ENCODE measurements around the gene NME3. TPM values are rescaled to one million over a fixed set of nuclear protein-coding genes. Genes with fewer than 3 reads are reported as not detected.

The NME3 gene
- total RNA-seq, 1 donor from 2014 or later = 30.9 TPM

DNA sequence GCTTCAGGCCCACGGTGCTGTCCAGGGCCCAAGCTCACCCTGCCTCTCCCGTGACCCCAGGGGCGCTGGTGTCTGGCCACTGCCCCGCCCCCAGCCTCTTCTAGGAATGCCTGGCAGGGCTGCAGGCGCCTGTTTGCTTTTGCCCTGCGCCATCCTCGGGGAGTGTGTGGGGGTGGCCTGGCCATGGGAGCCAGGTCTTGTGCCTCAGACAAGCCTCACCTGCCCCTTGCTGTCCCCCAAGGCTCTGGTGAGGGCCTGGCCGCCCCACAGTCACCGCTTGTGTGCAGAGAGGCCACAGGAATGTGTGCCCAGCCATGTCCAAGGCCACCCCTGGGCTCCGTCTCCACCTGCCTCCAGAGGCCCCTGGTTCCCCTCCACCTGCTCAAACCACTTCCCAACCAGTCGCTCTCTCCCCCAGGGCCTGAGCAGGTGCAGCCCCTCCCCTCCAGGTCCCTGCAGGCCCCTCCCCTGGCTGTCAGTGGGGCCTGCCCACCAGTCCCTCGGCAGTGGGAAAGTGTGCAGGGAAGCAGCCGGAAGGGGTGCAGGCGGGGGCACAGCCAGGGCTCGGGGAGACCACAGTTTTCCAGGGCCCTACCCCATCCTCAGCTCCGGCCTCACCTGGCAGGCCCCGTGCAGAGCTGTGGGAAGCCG is 23.0 kb upstream of the NME3 start:
- peak; percentile 73 for ATAC-seq
- peak; percentile 90 for DNase-seq (ENCODE audit: low spot score)

DNA sequence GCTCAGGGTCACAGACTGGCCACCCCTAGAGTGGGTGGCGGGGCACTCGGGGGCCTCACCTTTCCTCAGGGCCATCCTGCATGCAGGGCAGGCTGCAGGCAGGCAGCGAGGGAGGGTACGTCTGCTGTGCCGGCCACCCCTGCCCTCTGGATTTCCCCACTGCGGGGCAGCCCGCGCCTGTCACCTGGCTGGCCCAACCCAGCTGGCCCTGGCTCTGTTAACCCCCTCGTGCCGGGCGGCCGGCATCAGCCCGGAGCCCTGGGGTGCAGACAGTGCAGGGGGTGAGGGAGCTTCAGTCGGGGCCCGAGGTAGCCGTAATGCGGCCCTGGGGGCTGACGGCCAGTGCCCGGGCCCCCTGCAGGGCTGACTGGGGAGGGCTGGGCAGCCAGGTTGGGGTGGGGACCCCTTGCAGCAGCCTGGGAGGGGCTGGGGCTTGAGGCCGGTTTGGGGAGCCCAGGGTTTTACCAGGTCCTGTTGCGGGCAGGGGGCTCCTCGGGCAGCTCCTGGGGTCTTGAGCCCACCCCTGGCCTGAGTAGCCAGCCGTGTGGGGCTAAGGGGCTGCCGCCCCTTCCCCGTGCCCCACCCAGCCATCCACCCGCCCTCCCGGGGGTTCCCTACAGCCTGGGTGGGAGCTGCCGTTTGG is 22.4 kb upstream of the NME3 start, which contains the start of gene IGFALS:
TSS of gene IGFALS (minus strand) at position 128 of the 643 bp plus-strand sequence. CDS start at position 75, 53 bp downstream.
- DNase-seq (ENCODE audit: low spot score) (peak; percentile 87), ATAC-seq (peak; percentile 77)

DNA sequence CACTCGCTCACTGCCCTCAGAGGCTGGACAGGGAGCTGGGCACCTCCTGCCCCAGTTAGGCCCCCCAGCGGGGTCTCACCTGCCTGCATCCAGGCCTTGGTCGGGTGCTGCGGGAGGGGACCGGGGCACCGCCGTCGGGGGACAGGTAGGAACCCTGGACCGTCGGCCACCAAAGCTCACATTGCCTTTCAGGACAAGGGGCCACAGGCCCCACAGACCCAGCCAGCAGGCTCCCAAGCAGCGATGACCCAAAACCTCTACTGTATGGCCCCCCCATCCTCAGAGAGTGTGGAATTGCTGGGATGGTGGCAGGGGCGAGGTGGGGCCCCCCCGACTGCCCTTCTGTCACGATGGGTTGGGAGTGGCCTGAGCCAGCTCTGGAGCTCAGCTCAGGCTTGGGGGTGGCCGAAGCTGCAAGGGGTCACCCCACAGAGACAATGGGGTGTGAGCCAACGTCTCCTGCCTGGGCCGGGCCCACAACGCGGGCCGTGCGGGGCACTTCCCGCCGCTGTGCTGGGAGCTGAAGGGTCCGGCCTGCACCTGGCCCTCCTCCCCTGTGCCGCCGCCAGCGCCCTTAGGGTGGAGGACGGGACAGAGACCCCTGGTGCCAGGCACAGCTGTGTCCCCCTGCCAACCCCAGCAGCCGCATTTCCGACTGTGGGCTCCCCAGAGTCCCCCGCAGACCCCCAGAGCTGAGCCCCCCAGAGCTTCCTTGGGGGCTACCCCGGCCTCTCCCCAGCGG is 21.7 kb upstream of the NME3 start:
- DNase-seq (ENCODE audit: low spot score) (peak; percentile 46), ATAC-seq (peak; percentile 5)

GRCh38 chr16:1791943-1792812 is 20.8 kb upstream of the NME3 start:
- ATAC-seq = peak; percentile 67
- DNase-seq (ENCODE audit: low spot score) = peak; percentile 86

- ATAC-seq = no peak
- peak; percentile 48 for DNase-seq (ENCODE audit: low spot score)
Measured at GRCh38 chr16:1791256-1791942, 20.1 kb upstream of the NME3 start.

GRCh38 chr16:1790611-1791255 is 19.4 kb upstream of the NME3 start:
- peak; percentile 52 for DNase-seq (ENCODE audit: low spot score)

DNA sequence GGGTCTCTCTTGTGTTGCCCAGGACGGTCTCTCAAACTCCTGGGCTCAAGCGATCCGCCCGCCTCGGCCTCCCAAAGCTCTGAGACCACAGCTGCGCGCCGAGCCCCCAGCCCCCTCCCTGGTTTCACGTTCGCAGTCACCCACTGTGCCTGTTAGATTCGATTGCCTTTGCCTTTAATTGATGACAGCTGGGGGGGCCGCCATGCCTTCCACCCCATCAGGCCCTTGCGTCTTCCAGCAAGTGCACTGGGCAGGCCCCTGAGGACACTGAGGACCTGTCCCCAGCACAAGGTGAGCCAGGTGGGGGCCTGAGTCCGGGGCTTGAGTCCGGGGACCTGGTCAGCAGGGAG is 18.9 kb upstream of the NME3 start:
- DNase-seq (ENCODE audit: low spot score) = no peak
- ATAC-seq = no peak

More at GRCh38 chr16:1790611-1791255, 19.4 kb upstream of the NME3 start:
- ATAC-seq = no peak

DNA sequence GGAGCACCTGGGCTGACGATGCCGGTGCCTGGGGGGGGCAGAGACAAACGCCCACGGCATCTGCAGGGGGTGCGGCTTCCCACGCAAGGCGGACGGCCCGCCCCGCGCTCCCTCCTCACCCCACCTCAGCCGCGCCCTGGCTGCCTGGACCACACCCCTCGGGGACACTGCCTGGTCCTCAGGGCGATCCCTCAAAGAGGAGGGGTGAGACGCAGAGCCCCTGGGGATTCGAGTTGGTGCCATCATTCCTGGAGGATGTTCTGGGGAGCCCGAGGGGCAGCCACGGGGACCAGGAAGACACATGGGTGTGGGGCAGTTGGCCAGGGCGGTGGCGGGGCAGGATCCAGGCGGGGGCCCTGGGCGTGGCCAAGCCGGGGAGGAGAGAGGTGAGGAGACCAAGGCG is 18.3 kb upstream of the NME3 start:
- ATAC-seq = no peak
- DNase-seq (ENCODE audit: low spot score) = peak; percentile 46

DNA sequence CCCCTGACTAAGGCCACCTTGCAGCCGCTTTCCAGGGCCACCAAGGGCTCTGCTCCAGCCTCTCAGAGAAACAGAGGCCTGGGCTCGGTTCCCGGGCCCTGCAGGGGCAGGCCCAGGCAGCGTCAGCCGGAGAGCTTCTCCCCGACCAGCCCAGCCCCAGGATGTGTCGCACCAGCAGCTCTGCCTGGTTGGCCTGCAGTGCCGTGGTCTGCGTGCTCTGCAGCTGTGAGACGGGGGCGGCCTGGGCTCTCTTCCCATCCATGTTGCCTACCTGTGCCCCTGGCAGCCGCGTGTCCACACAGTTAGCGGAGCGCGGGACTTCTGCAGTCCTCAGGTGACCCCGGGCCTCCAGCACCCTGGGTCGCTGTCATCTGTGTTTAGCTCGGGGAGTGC is 17.4 kb upstream of the NME3 start:
- ATAC-seq = no peak
- no peak for DNase-seq (ENCODE audit: low spot score)

DNA sequence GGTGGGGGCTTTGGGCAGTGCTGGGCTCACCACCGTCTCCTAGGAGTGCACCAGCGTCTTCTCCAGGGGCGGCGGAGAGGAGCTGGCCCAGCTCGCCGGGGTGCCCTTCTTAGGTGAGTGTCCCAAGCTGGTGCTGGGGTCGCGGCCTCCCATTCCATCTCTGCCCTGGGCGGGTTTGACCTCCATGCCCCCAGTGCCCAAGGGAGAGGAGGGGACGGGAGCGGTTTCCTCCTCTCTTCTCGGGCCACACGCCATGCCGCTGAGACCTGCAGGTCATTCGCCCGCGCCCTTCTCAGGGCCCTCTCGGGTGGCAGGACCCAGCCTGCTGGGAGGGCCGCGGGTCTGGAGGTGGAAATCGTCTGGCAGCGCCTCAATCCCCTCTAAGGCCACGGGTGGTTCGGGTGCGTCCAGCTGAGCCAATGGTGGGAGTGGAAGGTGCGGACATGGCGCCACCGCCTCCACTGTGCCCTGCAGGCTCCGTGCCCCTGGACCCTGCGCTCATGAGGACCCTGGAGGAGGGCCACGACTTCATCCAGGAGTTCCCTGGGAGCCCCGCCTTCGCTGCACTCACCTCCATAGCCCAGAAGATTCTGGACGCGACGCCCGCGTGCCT is 16.9 kb upstream of the NME3 start:
- DNase-seq (ENCODE audit: low spot score) (peak; percentile 44), ATAC-seq (no peak)

- DNase-seq (ENCODE audit: low spot score) (no peak), ATAC-seq (no peak)
Measured at GRCh38 chr16:1787322-1788094, 16.2 kb upstream of the NME3 start.

GRCh38 chr16:1787056-1787321 is 15.6 kb upstream of the NME3 start:
- ATAC-seq (no peak), DNase-seq (ENCODE audit: low spot score) (no peak)

GRCh38 chr16:1786242-1787055 is 15.1 kb upstream of the NME3 start:
- no peak for ATAC-seq
- DNase-seq (ENCODE audit: low spot score) = no peak

DNA sequence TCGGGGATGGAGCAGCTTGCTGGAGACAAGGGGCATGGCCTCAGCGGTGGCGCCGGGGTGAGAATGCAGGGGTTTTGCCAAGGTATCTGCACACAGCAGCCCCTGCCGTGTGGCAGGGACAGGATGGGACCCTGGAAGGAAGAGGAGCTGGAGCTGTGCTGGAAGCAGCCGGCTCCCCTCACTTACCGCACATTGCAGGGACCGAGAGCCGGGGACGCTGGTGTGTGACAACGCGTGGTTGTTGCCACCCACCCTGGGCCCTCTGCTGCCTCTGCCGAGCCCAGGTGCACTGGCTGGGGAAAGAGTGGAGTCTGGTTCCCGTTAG is 14.5 kb upstream of the NME3 start:
- no peak for ATAC-seq
- DNase-seq (ENCODE audit: low spot score) = no peak

- DNase-seq (ENCODE audit: low spot score) (no peak), ATAC-seq (no peak)
Measured at GRCh38 chr16:1784977-1785845, 13.9 kb upstream of the NME3 start.

DNA sequence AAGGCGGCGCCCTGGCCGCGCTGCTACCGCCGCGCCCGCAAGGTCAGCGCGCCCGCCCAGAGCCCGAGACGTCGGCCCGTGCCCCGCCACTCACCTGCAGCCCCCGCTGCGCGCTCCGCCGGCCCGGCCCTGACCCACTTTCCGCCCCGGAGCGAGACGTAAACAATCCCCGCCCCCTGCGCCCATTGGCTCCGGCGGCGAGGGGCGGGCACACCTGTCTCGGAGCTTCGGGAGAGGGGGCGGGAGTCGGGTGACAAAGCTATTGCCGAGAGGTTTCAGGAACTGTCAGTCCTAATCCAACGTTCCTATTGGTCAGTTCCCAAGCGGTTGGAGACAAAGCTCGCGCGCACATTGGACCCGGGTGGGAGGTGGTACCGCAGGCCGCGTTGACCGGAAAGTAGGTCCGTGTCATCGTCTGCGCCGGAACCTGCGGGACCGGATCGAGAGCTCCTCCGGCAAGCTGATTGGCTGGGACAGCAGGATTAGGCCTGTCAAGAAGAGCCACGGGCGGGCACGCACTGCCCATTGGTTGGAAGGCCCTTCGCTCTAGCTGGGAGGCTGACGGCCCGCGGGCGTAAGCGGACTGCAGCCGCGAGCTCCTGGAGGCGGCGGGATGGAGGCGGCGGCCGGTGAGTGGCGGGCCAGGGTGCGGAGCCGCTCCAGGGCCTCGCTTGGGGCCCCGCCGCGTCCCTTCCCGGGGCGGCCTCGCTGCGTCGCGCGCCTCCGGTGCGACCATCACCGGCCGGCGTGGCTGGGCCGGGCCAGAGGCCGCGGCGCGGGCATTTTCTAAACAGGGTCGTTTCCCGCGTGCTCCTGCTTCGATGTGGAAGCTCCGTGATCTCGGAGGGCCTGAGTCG is 11.3 kb upstream of the NME3 start, which contains the start of the genes NUBP2 and SPSB3:
TSS of gene NUBP2 (plus strand) at position 553 of the 857 bp plus-strand sequence. CDS start at position 614, 61 bp downstream.
TSS of gene SPSB3 (minus strand) at position 164 of the 857 bp plus-strand sequence. CDS start 1,088 bp downstream, outside the sequence.
- DNase-seq (ENCODE audit: low spot score) = peak; percentile 100
- peak; percentile 77 for ATAC-seq
